HG02852 (cell line): ENCODE data around the gene CD300LB.
"Not testable (repeated sequence)": the region's sequence is repeated elsewhere in the genome, so short reads cannot be mapped to it uniquely, and the experiment has no call there.

Experiments
- ATAC-seq: cut with Tn5 transposase; IDR thresholded peaks from one replicate; pipeline ENCODE4 v1.9.1; 2021; ENCODE audit warnings: mild to moderate bottlenecking, moderate library complexity; ENCODE audit not compliant: unreplicated experiment

Gene CD300LB

DNA sequence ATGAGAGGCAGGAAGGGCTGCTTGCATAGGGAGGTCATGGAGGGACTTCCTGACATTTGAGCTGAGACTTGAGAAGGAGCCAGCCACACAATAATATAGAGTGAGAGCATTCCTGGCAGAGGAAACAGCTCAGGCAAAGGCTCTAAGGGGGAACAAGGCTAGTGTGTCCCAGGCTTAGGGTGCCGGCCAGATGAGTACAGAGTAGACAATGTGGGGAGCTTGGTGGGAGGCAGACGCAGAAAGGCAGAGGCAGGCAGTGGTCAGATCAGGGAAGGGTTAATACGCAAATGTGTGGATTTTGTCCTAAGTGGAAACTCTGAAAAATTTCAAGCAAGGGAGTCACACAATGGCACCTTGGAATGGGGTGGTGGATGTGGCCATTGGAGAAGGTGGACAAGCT, 31.3 kb downstream of the CD300LB start:
- ATAC-seq, result no peak

DNA sequence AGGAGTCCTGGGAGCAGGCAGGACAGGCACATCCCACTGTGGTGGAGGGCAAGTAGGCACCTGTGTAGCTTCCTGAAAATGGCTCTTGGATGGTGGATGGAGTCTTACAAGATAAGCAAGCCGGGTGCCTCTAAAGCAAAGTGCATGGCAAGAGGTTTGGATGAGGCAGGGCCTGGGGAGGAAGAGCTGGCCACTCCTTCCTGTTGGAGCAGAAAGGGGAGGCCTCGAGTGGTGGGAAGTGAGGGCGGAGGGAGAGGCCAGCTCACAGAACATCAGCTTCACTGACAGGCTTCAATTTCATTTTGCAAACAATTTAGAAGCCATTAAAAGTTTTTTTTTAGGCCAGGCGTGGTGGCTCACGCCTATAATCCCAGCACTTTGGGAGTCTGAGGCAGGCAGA, 33.8 kb downstream of the CD300LB start:
- no peak for ATAC-seq

DNA sequence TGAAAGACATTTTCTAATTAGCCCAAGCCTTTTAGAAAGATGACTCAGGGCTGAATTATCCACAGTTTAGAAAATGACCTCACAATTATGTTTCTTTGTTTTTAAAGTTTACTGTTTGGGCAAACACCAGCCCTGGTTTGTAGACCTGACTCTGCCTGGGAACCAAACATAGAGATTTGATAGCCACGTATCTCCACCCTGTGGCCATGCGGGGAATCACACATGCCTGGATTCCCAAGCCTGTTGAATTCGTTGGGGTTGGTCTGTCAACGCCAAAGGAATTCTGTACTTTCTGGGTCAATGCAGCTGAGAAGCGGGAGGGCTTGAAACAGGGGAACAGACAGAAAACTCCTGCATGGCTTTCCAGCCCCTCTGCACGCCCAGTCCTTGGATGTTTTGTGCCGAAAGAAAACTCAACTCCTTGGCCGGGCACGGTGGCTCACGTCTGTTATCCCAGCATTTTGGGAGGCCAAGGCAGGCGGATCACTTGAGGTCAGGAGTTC, 37.9 kb downstream of the CD300LB start:
- no peak for ATAC-seq

DNA sequence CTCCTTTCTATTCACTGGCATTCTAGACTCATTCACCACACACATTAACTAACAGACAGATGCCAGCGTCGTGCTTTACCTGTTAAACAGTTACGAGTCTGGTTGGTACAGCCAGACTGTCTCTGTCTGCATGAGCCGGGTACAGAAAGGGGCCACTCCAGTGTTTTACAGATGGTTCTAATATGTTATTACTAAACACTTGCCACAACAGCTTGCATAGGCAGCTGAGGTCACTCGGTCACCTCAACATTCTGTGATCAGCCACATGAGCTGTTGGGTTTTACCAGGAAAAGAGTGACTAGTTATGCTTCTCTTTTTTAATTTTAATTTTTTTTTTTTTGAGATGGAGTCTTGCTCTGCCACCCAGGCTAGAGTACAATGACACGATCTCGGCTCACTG, 39.6 kb downstream of the CD300LB start:
- no peak for ATAC-seq

DNA sequence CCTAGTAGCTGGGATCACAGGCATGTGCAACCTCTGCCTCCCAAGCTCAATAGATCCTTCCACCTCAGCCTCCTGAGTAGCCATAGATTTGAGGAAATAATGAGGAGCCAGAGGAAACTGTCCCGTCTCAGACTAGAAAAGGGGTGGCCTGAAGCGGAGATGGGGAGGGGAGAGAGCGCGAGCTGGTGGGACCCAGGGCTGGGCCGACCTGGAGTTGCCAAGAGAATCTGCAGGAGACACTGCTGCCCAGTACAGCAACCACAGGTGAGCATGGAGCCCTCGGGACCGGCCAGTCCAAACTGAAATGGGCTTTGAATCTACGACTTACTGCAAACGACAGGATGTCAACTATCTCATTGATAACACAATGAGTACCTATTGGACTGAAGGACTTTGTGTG, 40.6 kb downstream of the CD300LB start:
- no peak for ATAC-seq

DNA sequence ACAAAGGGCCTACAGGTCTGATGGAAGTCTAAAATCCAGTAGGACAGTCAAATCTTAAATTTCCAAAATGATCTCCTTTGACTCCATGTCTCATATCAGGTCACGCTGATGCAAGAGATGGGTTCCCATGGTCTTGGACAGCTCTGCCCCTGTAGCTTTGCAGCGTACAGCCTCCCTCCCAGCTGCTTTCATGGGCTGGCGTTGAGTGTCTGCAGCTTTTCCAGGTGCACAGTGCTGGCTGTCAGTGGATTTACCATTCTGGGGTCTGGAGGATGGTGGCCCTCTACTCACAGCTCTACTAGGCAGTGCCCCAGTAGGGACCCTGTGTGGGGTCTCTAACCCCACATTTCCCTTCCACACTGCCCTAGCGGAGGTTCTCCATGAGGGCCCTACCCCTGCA, 43.0 kb downstream of the CD300LB start:
- not testable (repeated sequence) for ATAC-seq

DNA sequence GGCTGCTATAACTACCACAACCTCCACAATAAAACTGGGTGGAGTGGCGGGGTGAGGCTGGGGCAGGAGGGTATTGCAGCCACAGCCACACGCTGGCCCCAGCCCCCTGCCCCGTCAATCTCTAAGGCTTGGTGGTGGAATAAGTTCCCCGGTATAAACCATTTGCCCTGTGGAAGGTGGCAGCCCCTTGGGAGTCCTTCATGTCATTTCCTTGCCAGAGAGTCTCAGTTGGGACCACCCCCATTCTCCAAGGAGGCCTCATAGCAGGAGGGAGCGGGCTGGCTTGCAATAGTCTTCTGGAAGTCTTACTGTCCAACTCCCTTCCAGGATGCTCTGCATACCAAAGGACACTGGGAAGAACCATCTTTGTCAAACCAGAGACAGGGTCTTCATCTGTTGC, 45.4 kb downstream of the CD300LB start:
- no peak for ATAC-seq

DNA sequence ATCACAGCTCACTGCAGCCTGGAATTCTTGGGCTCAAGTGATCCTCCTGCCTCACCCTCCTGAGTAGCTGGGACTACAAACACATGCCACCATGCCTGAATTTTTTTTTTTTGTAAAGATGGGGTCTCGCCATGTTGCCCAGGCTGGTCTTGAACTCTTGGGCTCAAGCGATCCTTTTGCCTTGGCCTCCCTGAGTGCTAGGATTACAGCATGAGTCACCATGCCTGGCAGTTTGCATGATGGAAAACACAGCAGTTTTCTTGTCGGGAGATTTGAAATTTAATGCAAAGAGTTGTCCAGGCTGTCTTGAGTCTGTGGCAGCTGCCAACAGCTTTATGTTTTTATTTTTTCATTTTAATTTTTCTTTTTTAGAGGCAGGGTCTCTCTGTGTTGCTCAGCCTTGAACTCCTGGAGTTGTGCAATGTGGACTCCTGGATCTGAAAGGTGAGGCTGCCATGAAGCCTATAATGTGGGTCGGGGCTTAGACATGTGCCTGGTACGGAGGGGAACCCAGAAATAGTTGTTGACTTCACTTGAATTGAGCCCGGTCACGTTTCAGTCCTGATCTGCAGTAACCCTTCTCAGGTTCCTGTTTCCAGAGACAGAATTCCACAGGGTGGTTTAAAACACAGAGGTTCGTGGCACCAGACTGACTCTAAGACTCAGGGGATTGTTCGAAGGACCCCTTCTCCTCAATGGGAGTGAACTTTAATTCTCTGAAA, 46.1 kb downstream of the CD300LB start:
- no peak for ATAC-seq

DNA sequence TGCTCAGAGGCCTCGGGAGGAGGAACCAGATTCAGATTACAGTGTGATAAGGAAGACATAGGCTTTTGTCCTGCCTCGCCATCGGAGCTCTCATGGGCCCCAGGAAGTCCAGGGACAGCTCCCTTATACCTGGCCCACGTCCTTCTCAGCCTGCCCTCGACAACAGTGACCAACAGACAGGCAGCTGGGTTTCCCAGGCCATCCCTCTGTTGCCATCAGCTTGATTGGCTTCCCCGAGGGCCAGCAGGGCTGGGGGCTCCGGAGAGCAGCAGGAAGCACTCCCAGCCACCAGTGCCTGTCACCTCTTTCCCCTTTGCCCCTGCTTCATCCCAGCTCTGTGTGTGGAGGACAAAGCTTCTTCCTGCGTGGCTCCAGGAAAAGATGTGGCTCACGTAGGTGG, 47.2 kb downstream of the CD300LB start:
- ATAC-seq, result no peak

DNA sequence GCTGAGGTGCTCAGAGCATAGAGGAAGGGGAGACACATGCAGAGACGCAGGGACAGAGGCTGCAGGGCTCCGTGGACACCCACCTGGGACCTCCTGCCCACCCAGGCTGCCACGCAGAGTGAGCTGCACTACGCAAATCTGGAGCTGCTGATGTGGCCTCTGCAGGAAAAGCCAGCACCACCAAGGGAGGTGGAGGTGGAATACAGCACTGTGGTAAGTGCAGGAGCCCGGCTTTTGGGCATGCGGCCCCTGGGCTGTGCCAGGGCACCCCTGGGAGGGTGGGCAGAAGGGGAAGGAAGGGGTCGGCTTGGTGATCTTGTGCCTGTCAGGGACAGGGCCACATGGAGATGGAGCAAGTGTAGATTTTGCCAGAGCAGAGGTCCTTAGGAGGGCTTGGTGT, 49.7 kb downstream of the CD300LB start:
- ATAC-seq, result no peak

DNA sequence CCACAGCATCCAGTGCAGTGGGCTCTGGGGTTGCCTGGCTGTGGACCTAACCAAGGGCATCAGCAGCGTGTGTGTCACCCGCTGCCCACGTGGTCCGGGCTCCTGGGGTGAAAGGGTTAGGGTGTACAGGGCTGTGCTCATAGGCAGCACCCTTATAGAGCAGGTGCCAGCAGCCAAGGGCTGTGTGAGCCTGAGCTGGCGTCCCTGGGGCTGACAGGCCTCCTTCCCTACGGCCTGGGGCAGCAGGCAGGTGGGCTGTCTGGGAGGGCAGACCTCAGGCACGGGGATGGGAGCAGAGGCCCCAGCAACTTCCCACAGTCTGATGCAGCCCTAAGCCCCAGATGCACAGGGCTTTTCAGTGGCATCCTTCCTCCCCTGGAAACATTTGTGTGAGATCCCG, 51.0 kb downstream of the CD300LB start:
- no peak for ATAC-seq

DNA sequence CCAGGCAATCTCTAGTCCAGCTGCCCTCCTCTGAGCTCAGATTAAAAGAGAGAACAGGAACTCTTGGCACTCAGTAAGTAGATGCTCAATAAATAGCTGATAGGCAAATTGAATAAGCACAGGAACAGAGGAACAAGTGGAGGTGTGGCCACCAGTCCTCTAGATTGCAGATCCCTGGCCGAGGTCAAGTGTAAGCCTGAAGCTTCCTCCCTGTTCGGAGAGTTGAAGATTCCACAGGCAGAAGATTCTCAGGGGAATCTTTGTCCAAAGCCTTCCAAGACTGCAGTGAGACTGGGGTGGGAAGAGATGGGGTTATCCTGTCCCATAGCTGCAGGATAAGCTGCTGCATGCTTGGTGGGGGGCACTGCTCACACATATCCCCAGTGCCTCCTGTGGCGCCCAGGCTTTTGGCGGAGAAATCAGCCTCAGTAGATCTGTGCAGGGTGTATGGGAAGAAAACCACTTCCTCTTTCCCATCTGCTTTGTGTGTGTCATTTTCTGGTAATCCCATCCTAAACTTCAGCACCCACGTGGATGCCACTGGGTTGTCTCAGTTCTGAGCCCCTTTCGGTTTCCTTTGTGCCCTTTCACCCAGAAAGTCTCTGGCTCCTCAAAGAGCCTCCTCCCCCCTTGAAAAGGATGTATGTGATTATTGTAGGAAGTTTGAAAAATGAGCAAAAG, 52.7 kb downstream of the CD300LB start:
- no peak for ATAC-seq

DNA sequence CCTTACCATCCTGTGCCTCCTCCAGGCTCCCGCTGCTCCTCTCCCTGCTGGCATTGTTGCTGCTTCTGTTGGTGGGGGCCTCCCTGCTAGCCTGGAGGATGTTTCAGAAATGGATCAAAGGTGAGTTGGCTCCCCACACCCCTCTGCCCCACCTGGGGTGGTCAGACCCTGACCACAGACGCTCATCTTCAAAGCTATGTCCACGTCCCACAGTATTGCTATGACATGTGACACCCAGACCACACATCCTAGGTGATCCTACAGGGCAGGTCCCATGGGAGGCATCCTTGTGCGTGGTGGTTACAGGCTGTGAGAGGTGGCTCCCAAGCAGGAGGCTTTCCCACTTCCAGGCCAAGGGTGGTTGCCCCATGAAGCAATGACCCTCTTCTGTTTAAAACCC, 53.9 kb downstream of the CD300LB start:
- ATAC-seq, result no peak

DNA sequence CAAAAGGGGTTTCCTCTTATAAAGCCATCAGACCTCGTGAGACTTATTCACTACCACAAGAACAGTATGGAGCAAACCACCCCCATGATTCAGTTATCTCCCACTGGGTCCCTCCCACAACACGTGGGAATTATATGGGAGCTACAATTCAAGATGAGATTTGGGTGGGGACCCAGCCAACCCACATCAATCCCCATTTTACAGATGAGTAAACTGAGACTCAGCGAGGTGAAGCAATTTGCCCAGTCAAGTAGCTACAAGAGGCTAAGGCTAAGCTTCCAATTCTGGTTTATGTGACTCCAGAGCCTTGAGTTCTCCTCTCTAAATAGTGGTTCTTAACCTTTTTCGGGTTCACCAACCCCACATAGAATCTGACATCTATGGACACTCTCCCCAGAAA, 56.1 kb downstream of the CD300LB start:
- ATAC-seq, result no peak

DNA sequence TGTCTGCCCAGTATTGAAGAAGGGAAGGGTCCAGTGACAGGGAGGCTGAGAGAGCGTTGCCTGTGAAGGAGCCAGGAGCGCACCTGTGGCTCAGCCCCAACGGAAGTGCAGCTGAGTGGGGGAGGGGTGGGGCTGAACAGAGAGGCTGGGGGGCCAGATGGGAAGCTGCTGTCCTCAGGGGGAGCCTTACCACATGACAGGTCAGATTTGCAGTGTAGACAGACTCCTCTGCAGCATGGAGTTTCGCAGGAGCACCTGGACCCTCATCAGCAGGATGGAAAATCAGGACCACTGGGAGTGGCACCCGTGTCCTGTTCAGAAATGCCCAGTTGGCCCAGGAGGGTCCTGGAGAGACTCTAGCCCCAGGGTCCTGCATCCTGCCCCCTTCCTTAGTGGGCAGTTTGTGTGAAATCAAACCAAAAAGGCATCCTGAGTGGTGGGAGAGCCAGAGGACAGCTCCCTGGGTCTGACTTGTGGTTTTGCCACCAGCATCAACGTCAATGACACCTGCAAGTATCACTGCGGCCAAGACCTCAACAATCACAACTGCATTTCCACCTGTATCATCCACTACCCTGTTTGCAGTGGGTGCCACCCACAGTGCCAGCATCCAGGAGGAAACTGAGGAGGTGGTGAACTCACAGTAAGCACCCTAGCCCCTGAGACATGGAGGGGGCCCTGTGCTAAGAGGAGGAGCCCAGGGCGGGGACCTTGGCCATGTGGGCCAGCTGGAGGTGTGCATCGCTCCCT, 57.1 kb downstream of the CD300LB start:
- no peak for ATAC-seq

DNA sequence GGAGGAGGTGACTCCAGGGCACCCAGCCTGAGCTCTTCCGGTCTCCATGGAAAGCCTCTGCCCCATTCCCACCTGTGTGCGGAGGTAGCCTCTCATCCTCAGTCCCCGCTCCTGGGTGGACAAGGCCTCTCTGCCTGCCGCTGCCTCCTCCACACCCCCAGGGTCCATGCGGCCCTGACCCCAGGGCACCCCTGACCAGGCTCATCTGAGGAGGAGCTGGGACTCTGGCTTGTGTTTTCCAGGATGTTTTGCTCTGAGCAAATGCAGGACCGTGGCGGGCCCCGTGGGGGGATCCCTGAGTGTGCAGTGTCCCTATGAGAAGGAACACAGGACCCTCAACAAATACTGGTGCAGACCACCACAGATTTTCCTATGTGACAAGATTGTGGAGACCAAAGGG, 58.0 kb downstream of the CD300LB start:
- no peak for ATAC-seq

DNA sequence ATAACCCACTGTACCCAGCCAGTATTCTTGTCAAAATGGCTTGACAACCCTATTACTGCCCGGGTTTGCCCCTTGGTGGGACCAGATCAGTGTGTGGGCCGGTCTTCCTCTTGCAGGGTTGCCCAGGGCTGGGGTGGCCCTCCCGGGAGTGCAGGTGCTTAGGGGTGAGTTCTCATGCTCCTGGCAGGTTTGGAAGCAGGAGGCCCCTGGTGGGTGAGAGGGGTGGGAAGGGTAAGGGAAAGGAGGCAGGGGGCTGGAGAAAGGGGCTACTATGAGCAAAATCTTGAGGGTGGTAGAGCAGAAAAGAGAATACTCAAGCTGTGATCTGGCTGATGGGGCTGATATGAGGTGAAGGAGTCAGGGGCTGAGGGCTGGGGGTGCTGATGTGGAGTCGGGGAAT, 58.4 kb downstream of the CD300LB start:
- no peak for ATAC-seq

DNA sequence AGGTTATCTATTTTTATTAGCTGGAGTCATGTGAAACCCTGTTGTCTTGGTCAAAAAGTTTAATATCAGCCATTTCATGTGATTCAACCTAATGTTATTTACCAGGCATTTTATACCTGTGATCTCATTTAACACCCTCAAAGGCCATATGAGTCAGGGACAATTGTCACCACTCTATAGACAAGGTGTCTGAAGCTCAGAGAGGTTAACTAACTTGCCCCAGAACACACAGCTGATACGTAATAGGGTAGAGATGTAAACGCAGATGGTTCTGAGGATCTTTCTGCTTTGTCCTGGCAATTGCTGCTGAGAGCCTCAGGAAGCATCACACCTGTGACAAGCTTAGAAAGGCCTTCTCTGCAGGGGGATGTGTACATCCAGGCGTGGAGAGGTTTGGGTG, 59.9 kb downstream of the CD300LB start:
- no peak for ATAC-seq
